ENCODE data around the gene STX2.

DNA sequence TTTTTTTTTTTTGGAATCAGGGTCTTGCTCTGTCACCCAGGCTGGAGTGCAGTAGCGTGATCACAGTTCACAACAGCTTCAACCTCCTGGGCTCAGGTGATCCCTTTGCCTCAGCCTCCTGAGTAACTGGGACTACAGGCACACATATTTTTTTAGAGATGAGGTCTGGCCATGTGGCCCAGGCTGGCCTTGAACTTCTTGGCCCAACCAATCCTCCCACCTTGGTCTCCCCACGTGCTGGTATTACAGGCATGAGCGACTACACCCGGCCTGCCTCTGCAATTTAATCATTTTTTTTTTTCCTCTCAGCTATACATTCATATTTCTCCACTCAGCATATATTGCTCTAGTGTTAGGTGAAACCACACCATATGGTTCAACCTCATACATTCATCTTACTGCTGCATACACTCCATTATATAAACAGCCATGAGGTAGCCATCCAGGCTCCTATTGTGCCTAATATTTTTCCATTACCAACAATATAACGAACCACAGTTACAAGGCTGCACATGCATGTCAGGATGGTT lies 7.1 kb downstream of the STX2 start:
- TF ChIP-seq CTCF (IDR thresholded peaks at IDR 0.05) (no peak), EP300 (IDR thresholded peaks at IDR 0.05) (no peak)

Measured in tibial nerve (tissue), 4 donors.